CD8-positive, alpha-beta memory T cell (primary cell): ENCODE data around the gene SEC61G. TPM values are rescaled to one million over a fixed set of nuclear protein-coding genes. Genes with fewer than 3 reads are reported as not detected.

Source experiments
- CTCF ChIA-PET: fragments of 350-600 bp; sonication (Branson Sonifier 250); formaldehyde crosslinking; loops from one replicate; lab custom pipeline; 2021; ENCODE audit warnings: antibody characterized with exemption; lab: Charles Lee
- POLR2A ChIA-PET: fragments of 350-600 bp; sonication (Branson Sonifier 250); formaldehyde crosslinking; loops from one replicate; lab custom pipeline; 2021; ENCODE audit warnings: antibody characterized with exemption; lab: Charles Lee
- DNase-seq, 5 donors: peaks; one replicate each; pipeline versions ENCODE4 v3.0.0 to v3.0.0-alpha.2; 2020 to 2022; ENCODE audit warnings: mixed read lengths in 1 of 5
- H3K27ac ChIP-seq: one replicate; pipeline ENCODE4 v1.7.0; 2013; ENCODE audit warnings: low read depth, mild to moderate bottlenecking, low read length, moderate library complexity
- H3K27me3 ChIP-seq: 2 replicates; pipeline ENCODE4 v1.7.0; 2013; ENCODE audit warnings: low read length, mild to moderate bottlenecking; ENCODE audit not compliant: insufficient read depth, poor library complexity, severe bottlenecking
- H3K36me3 ChIP-seq: 2 replicates; pipeline ENCODE4 v1.7.0; 2013; ENCODE audit warnings: mild to moderate bottlenecking, low read length, moderate library complexity; ENCODE audit not compliant: insufficient read depth
- H3K4me1 ChIP-seq: 2 replicates; pipeline ENCODE4 v1.7.0; 2013; ENCODE audit warnings: mild to moderate bottlenecking, low read length, moderate library complexity; ENCODE audit not compliant: insufficient read depth
- H3K4me3 ChIP-seq: 2 replicates; pipeline ENCODE4 v1.7.0; 2013; ENCODE audit warnings: mild to moderate bottlenecking, low read length
- H3K9me3 ChIP-seq: 2 replicates; pipeline ENCODE4 v1.7.0; 2013; ENCODE audit warnings: mild to moderate bottlenecking, low read length
- H3K27ac Mint-ChIP-seq, 8 donors: one replicate each; pipeline ENCODE4 v1.8.0; 2020 to 2021; ENCODE audit warnings: mixed read lengths in 8 of 8, mild to moderate bottlenecking in 6 of 8, inconsistent platforms in 3 of 8, moderate library complexity in 3 of 8
- H3K27me3 Mint-ChIP-seq, 2 donors: one replicate each; pipeline ENCODE4 v1.8.0; 2020 to 2021; ENCODE audit warnings: mixed read lengths in 2 of 2, mild to moderate bottlenecking in 1 of 2, moderate library complexity in 1 of 2
- H3K36me3 Mint-ChIP-seq, 3 donors: one replicate each; pipeline ENCODE4 v1.8.0; 2020 to 2021; ENCODE audit warnings: mixed read lengths in 3 of 3, inconsistent platforms in 1 of 3, mild to moderate bottlenecking in 1 of 3
- H3K4me1 Mint-ChIP-seq, 3 donors: one replicate each; pipeline ENCODE4 v1.8.0; 2020 to 2021; ENCODE audit warnings: mixed read lengths in 3 of 3, inconsistent platforms in 1 of 3, mild to moderate bottlenecking in 1 of 3
- H3K4me3 Mint-ChIP-seq, 7 donors: one replicate each; pipeline ENCODE4 v1.8.0; 2020 to 2021; ENCODE audit warnings: mixed read lengths in 7 of 7, mild to moderate bottlenecking in 6 of 7, moderate library complexity in 4 of 7, inconsistent platforms in 2 of 7
- H3K9me3 Mint-ChIP-seq, 5 donors: one replicate each; pipeline ENCODE4 v1.8.0; 2020 to 2022; ENCODE audit warnings: mixed read lengths in 5 of 5, mild to moderate bottlenecking in 3 of 5, moderate library complexity in 2 of 5, inconsistent platforms in 1 of 5
- polyA plus RNA-seq: library from polyadenylated mRNA; unstranded; fragments of 300-500 nt; fragmentation: Illumina TruSeq; gene quantifications from one replicate; pipeline ENCODE4 v1.2.3, GENCODE V29; 2021
- total RNA-seq, 2 experiments: library from RNA; stranded (reverse); gene quantifications; one replicate each; pipeline ENCODE4 v1.2.3, GENCODE V29; 2021

SEC61G gene
- total and polyA plus RNA-seq, 3 experiments from 2014 or later: 138 to 281 (median 144) TPM

GRCh38 chr7:54778696-54779540, 19.9 kb upstream of the SEC61G start:
- CTCF ChIA-PET: no interaction called here
- Mint-ChIP-seq H3K4me1 (peaks cover 3 to 4% (median 4%) of the 10 kb centered on the region in 3 donors), H3K4me3 (no peak overlapping the region), H3K27ac (peak overlapping the region in 1 of 8 donors; percentile 25), H3K9me3 (peaks cover 11 to 18% (median 17%) of the 10 kb centered on the region in 5 donors), H3K36me3 (peaks cover 0 to 14% (median 2%) of the 10 kb centered on the region in 3 donors), H3K27me3 (peaks cover 2 to 28% of the 10 kb centered on the region in 2 donors)
- POLR2A ChIA-PET: no interaction called here
- no peak for DNase-seq
- Histone ChIP-seq H3K27me3 (no peaks in the 10 kb centered on the region), H3K4me1 (no peaks in the 10 kb centered on the region), H3K4me3 (no peak overlapping the region), H3K36me3 (no peaks in the 10 kb centered on the region), H3K27ac (no peak overlapping the region), H3K9me3 (no peaks in the 10 kb centered on the region)

- Histone ChIP-seq H3K27me3 (no peaks in the 10 kb centered on the region), H3K4me3 (no peak overlapping the region), H3K27ac (no peak overlapping the region), H3K36me3 (no peaks in the 10 kb centered on the region), H3K9me3 (no peaks in the 10 kb centered on the region), H3K4me1 (no peaks in the 10 kb centered on the region)
- H3K27me3 Mint-ChIP-seq: peaks cover 5 to 36% of the 10 kb centered on the region in 2 donors
- no peak for DNase-seq
- peaks cover 0 to 14% (median 2%) of the 10 kb centered on the region in 3 donors for H3K36me3 Mint-ChIP-seq
- H3K4me1 Mint-ChIP-seq: peaks cover 7 to 11% (median 9%) of the 10 kb centered on the region in 3 donors
- ChIA-PET POLR2A (no interaction called here), CTCF (interaction anchor here (1.0 kb wide), 1 partner anchor 477 kb away, joined by 4 read pairs; no protein-coding TSS in a partner anchor)
- no peak overlapping the region for H3K27ac Mint-ChIP-seq
- H3K9me3 Mint-ChIP-seq: peaks cover 11 to 18% (median 17%) of the 10 kb centered on the region in 5 donors
- H3K4me3 Mint-ChIP-seq: no peak overlapping the region
Measured at GRCh38 chr7:54778166-54778565, 19.2 kb upstream of the SEC61G start.

GRCh38 chr7:54774785-54775740, 16.1 kb upstream of the SEC61G start:
- no peak overlapping the region for H3K27ac Mint-ChIP-seq
- H3K4me1 Mint-ChIP-seq: peaks cover 7 to 12% (median 9%) of the 10 kb centered on the region in 3 donors
- ChIA-PET POLR2A (no interaction called here), CTCF (interaction anchor here (1.2 to 2.6 kb wide), 3 partner anchors 12 to 480 kb away, joined by 4 to 22 read pairs (median 5); partner anchors contain the start of gene SEC61G)
- H3K4me1 ChIP-seq: no peaks in the 10 kb centered on the region
- no peaks in the 10 kb centered on the region for H3K27me3 ChIP-seq
- no peak overlapping the region for H3K27ac ChIP-seq
- peaks cover 0 to 14% (median 2%) of the 10 kb centered on the region in 3 donors for H3K36me3 Mint-ChIP-seq
- no peak overlapping the region for H3K4me3 ChIP-seq
- no peak for DNase-seq
- H3K36me3 ChIP-seq: no peaks in the 10 kb centered on the region
- peaks cover 11 to 52% of the 10 kb centered on the region in 2 donors for H3K27me3 Mint-ChIP-seq
- H3K9me3 ChIP-seq: no peaks in the 10 kb centered on the region
- no peak overlapping the region for H3K4me3 Mint-ChIP-seq
- H3K9me3 Mint-ChIP-seq: peaks cover 11 to 18% (median 17%) of the 10 kb centered on the region in 5 donors

GRCh38 chr7:54773472-54774399, 14.7 kb upstream of the SEC61G start:
- peaks cover 0 to 14% (median 2%) of the 10 kb centered on the region in 3 donors for H3K36me3 Mint-ChIP-seq
- H3K36me3 ChIP-seq: no peaks in the 10 kb centered on the region
- peaks cover 13 to 55% of the 10 kb centered on the region in 2 donors for H3K27me3 Mint-ChIP-seq
- H3K27ac ChIP-seq: no peak overlapping the region
- peaks cover 11 to 18% (median 17%) of the 10 kb centered on the region in 5 donors for H3K9me3 Mint-ChIP-seq
- H3K4me1 Mint-ChIP-seq: peaks cover 7 to 12% (median 9%) of the 10 kb centered on the region in 3 donors
- peak overlapping the region in 6 of 8 donors; percentile 22 to 69 (median 48) for H3K27ac Mint-ChIP-seq
- H3K27me3 ChIP-seq: peaks cover 3% of the 10 kb centered on the region
- peak overlapping the region; percentile 39 for H3K4me3 ChIP-seq
- ChIA-PET CTCF (interaction anchor here (0.5 to 2.6 kb wide), 7 partner anchors 10 to 482 kb away, joined by 3 to 22 read pairs (median 4); partner anchors contain the start of gene SEC61G), POLR2A (interaction anchor here (0.9 kb wide), 1 partner anchor 14 kb away, joined by 5 read pairs; the partner anchor contains the start of gene SEC61G)
- no peaks in the 10 kb centered on the region for H3K4me1 ChIP-seq
- H3K9me3 ChIP-seq: no peaks in the 10 kb centered on the region
- H3K4me3 Mint-ChIP-seq: peak overlapping the region; percentile 69 to 82 (median 79)
- DNase-seq: peak; percentile 32 to 70 (median 49)

GRCh38 chr7:54769203-54769602, 10.2 kb upstream of the SEC61G start:
- Mint-ChIP-seq H3K9me3 (peaks cover 0 to 3% (median 0%) of the 10 kb centered on the region in 5 donors), H3K4me1 (peaks cover 6 to 11% (median 9%) of the 10 kb centered on the region in 3 donors), H3K27ac (no peak overlapping the region), H3K27me3 (peaks cover 20 to 71% of the 10 kb centered on the region in 2 donors), H3K36me3 (peaks cover 0 to 2% (median 0%) of the 10 kb centered on the region in 3 donors), H3K4me3 (no peak overlapping the region)
- Histone ChIP-seq H3K4me1 (no peaks in the 10 kb centered on the region), H3K27ac (no peak overlapping the region), H3K27me3 (peaks cover 3% of the 10 kb centered on the region), H3K36me3 (no peaks in the 10 kb centered on the region), H3K9me3 (no peaks in the 10 kb centered on the region), H3K4me3 (no peak overlapping the region)
- DNase-seq: no peak
- ChIA-PET POLR2A (no interaction called here), CTCF (no interaction called here)

GRCh38 chr7:54764861-54765260, 5.8 kb upstream of the SEC61G start:
- Histone ChIP-seq H3K27ac (no peak overlapping the region), H3K27me3 (peaks cover 3% of the 10 kb centered on the region), H3K9me3 (no peaks in the 10 kb centered on the region), H3K4me3 (no peak overlapping the region), H3K36me3 (no peaks in the 10 kb centered on the region), H3K4me1 (peaks cover 2% of the 10 kb centered on the region)
- Mint-ChIP-seq H3K36me3 (no peaks in the 10 kb centered on the region), H3K27ac (no peak overlapping the region), H3K4me1 (peaks cover 4 to 6% (median 5%) of the 10 kb centered on the region in 3 donors), H3K4me3 (no peak overlapping the region), H3K9me3 (no peaks in the 10 kb centered on the region), H3K27me3 (peaks cover 11 to 36% of the 10 kb centered on the region in 2 donors)
- ChIA-PET CTCF (no interaction called here), POLR2A (interaction anchor here (0.6 kb wide), 1 partner anchor 593 kb away, joined by 3 read pairs; no protein-coding TSS in a partner anchor)
- DNase-seq: no peak
